Dedifferentiated amniotic fluid mesenchymal stem cell (primary cell): ENCODE results near the gene GLRB.
"Not testable (repeated sequence)": the region's sequence is repeated elsewhere in the genome, so short reads cannot be mapped to it uniquely, and the experiment has no call there.

Experiments used
- DNase-seq: peaks from one replicate; pipeline ENCODE4 v3.0.0-alpha.2; 2016; ENCODE audit errors: extremely low spot score

The GLRB gene

GRCh38 chr4:157128395-157128794, 52.4 kb downstream of the GLRB start:
- peak; percentile 54 for DNase-seq

DNA sequence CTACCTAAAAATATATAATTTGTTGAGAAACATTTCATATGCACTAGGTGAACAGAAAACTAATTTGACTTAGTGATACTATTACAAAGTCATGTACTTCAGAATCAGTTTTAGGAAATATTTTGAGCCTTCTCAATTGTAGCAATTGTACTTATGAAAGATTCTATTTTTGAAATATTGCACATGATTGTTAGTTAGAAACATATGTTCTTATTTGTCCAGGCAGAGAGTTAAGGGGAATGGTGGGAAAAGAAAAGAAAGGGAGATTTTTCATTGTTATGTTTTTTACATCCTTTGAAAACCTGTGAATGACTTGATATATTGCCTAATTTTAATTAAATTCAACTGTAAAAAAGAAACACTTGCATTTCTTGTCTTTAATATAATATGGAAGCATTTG, 66.0 kb downstream of the GLRB start:
- DNase-seq: no peak

DNA sequence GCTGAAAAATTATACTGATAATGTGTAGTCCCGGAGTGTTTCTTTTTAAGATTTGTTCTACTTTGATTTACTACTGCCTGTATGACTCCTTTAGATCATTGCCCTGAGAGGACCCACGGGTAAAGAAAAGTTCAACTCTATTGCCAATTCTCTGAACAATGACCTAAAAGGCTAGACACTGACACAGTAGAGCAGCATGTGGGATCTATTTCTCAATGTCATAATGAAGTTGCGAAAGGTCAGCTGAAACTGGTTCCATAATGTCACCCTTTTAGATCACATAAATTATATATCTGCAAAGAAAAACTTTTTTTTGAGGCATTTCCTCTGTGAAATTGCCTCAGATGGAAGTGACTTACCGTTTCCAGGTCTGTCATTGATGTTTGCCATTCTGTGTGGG, 67.4 kb downstream of the GLRB start:
- no peak for DNase-seq

GRCh38 chr4:157151711-157152110, 75.8 kb downstream of the GLRB start:
- no peak for DNase-seq

DNA sequence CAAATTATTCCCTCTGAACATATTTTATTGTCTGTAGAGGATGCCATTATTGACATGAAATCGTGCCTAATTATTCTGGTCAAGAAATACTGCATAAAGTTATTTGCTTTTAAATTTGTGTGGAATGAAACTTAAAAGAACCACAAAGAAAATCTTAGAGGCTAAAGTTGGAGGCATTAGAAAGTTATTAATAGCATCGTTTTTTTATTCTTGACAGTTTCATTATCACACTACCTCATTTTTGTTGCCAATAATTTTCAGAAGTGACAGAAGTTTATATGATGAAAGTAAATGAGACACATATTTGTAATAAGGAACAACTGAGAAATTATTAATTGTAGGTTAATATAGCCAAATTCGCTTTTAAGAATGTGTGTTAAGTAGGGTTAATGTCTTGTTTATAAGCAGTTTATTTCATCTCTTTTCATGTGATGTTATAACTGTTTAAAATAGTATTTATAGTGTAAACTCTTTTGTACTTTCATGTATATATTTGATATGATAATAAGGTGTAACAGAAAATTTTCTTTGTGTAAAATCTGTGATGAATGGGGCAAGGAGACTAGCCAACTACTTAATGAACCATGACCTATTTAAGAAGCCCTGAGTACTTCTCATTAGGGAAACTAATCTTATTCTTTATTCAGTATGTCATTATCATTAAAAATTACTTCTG, 90.1 kb downstream of the GLRB start:
- DNase-seq: no peak

DNA sequence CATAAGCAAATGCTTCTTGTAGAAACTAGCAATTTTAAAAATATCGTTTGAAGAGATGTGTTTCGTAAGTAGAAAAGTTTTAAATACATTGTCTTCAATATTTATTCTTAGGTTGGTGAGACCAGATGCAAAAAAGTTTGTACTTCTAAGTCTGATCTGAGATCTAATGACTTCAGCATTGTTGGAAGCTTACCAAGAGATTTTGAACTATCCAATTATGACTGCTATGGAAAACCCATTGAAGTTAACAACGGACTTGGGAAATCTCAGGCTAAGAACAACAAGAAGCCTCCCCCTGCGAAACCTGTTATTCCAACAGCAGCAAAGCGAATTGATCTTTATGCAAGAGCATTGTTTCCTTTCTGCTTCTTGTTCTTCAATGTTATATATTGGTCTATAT, 94.4 kb downstream of the GLRB start:
- no peak for DNase-seq

DNA sequence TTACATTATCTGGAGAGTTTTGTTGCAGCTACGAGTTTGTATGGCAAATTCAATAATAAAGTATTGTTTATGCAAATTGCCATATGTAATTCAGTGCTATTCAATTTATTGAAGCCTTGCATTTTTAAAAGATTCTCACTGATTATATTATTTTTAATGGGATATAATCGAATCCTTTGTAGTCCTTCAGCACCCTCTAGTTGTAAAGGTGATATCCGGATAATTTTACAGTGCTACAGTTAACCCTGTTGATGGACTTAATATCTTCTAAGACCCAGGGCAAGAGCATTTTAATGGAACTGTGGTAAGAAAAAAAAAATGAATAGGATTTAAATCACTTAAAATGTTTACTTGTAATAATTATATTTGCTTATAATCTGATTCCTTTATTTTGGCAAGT, 96.1 kb downstream of the GLRB start:
- DNase-seq: no peak

DNA sequence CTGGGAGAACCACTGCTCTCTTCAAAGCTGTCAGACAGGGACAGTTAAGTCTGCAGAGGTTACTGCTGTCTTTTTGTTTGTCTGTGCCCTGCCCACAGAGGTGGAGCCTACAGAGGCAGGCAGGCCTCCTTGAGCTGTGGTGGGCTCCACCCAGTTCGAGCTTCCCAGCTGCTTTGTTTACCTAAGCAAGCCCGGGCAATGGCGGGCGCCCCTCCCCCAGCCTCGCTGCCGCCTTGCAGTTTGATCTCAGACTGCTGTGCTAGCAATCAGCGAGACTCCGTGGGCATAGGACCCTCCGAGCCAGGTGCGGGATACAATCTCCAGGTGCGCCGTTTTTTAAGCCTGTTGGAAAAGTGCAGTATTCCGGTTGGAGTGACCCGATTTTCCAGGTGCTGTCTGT, 104.3 kb downstream of the GLRB start:
- DNase-seq: not testable (repeated sequence)

DNA sequence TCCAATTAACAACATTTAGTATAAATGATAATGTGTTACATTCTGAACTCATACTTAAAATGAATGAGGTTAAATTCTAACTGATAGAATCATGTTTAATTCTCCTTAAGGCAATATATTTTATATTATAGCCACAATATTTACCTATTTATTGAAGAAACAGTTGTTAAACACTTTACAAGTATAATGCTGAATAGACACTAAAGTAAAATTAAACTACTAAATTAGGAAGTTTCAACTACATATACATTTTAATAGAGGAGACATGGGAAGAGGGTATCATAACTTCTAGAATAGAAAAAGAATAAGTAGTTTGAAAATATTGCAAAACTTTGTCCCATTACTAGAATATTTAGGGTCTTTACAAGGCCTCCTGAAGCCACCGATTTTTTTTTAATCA, 108.3 kb downstream of the GLRB start:
- DNase-seq: no peak

DNA sequence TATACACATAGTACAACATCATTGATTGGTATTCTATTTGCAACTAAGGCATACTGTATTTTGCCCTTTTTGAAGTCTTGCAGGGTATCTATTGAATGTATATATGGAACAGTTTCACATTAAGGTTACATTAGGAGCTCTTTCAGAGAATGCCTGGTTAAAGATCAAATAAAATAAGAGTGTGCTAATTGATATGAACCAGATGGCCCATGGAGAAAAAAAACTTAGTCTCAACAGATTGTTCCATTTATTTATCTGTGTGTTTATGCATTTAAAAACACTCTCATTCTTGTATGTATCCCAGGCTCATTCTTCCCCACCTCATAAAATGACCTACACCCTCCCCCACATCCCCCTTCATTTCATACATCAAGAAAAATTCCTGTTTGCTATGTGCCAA, 109.4 kb downstream of the GLRB start:
- no peak for DNase-seq

GRCh38 chr4:157195374-157195773, 119.4 kb downstream of the GLRB start:
- DNase-seq: no peak

DNA sequence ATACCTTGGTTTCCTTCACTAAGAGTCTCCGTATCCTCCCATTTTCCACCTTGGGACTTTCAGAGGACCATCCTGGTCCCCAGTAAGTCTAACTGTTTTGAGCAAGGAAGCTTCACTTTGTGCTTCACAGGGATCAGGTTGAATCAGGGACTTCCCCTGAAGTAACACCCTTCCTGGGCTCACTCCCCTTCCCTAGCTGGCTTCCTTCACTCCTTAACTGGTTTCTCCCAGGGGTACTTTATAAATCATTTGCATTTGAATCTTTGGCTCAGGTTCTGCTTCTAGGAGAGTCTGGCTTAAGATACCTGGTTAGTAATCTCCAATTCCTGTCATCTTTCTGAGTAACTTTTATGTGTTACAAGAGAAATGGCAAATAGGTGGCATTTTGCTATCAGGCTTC, 120.1 kb downstream of the GLRB start:
- no peak for DNase-seq

GRCh38 chr4:157204634-157205244, 128.8 kb downstream of the GLRB start:
- DNase-seq: no peak

DNA sequence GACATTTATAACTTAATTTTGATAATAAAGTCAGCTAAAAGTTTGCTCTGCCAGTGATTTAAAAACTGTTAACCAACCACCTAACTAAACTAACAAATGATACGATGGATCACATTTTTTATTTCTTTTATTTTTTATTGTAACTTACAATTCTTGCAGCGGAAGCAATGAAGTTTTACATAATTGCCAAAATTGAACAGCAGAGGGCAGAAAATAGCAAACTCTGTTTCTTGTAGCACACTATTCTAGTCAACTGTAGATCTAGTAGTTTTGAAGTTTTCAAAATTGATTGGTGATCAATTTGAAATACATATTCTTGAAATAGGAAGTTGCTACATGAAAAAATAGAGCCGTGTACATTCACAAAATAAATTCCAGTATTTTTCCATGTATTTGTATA, 141.8 kb downstream of the GLRB start:
- peak; percentile 21 for DNase-seq

- no peak for DNase-seq
These were observed 143.9 kb downstream of the GLRB start for GRCh38 chr4:157219711-157220370.

DNA sequence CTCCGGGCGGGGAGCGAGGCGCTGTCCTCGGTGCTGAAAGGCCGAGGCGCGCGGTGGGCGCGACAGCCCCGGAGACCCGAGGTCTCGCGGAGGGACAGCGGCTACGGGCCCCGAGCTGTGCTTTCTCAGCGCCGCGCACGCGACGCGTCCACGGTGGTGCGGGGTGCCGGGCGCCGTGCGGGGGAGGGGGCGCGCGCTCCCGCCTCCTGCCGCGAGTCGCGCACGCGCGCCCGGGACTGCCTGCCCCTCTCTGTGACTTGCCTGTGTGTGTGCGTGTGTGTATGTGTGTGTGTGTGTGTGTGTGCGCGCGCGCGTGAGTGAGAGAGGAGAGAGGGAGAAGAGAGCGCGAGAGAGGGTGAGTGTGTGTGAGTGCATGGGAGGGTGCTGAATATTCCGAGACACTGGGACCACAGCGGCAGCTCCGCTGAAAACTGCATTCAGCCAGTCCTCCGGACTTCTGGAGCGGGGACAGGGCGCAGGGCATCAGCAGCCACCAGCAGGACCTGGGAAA, 144.5 kb downstream of the GLRB start, which contains the start of gene GRIA2:
Gene GRIA2, plus strand, starts transcription at position 358 of the 511 bp plus-strand sequence. CDS start 315 bp downstream, outside the sequence.
- DNase-seq: peak; percentile 17

GRCh38 chr4:157221426-157221894, 145.5 kb downstream of the GLRB start:
- no peak for DNase-seq
